Brain microvascular endothelial cell (primary cell): ENCODE data around the gene PCDH18.

Experiments used
- DNase-seq: peaks from one replicate; pipeline ENCODE4 v3.0.0-alpha.2; 2020
- H3K27ac ChIP-seq: fragments of 250-450 bp; sonication (Bioruptor Pico); 2 replicates; pipeline ENCODE4 v1.5.1; 2020; ENCODE audit warnings: mild to moderate bottlenecking, moderate library complexity
- H3K27me3 ChIP-seq: fragments of 250-450 bp; sonication (Bioruptor Pico); replicated peaks from 2 replicates; pipeline ENCODE4 v1.5.1; 2020; ENCODE audit warnings: mild to moderate bottlenecking
- H3K36me3 ChIP-seq: fragments of 250-450 bp; sonication (Bioruptor Pico); replicated peaks from 2 replicates; pipeline ENCODE4 v1.5.1; 2020; ENCODE audit warnings: mild to moderate bottlenecking
- H3K4me3 ChIP-seq: 2 replicates; pipeline ENCODE4 v1.5.1; 2011; ENCODE audit warnings: low read depth, mild to moderate bottlenecking, control low read depth, low read length, moderate library complexity
- CTCF ChIP-seq: IDR thresholded peaks from 2 replicates; pipeline ENCODE4 v1.5.1; 2011; ENCODE audit warnings: low read depth, mild to moderate bottlenecking, moderate library complexity, low read length, control low read depth, inconsistent platforms; ENCODE audit errors: missing control alignments
- in situ Hi-C: cut with HindIII; loops from 2 replicates; pipeline ENCODE4 v1.10.0; 2017; ENCODE audit warnings: low sequenced_read_pairs, low pct_ligation_motif_present

The PCDH18 gene

DNA sequence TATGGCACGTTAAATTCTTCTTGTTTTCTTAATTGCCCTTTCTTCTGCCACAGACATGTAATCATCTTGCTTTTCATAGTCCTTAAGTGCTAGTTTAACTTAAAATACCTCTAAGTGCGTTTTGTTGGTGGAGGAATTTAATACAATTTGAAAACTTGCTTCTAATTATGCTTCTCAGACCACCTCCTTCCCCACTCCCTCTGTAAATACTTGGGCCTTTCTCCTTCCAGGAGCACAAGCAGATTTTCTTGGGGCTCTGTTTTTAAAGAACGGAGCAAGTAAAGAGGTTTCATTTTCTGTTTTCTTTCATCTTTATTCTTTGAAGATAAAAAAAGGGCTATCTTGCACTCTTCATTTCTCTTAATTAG lies 559 bp upstream of the PCDH18 start:
- TF ChIP-seq CTCF = no peak
- Histone ChIP-seq H3K4me3 (peak overlapping the region; percentile 86), H3K27me3 (no peaks in the 10 kb centered on the region), H3K27ac (peak overlapping the region; percentile 75), H3K36me3 (no peaks in the 10 kb centered on the region)
- in situ Hi-C loops = no loop called here
- no peak for DNase-seq

DNA sequence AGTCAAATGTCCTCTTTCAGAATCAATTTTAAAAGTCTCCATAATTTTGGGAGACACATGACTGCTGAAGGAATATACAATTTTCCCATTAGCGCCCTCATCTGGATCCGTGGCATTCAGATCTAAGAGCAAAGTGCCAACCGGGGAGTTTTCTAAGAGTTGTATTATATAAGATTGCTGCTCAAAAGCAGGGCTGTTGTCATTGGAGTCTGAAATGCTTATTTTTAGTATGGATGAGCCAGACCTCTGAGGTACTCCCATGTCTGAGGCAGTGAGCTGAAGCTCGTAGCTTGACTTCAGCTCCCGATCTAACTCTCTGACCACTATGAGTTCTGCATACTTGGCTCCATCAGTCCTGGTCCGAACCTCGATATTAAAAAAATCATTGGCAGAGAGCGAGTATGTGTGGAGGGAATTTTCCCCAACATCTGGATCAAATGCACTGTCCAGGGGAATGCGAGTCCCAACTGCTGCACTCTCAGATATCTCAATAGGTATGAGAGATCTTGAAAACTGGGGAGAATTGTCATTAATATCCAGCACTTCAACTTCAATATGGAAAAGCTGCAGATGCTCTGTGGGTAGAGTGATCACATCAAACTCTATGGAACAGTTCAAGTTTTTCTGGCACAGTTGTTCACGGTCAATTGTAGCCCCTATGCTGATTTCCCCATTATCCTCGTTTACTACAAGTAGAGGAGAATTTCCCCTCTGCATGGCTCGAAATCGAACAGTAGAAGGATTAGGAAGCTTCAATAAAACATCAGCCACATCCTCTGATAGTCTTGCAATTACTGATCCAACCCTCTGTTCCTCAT lies 917 bp downstream of the PCDH18 start:
- Histone ChIP-seq H3K4me3 (peak overlapping the region; percentile 86), H3K36me3 (no peaks in the 10 kb centered on the region), H3K27ac (peak overlapping the region; percentile 64), H3K27me3 (no peaks in the 10 kb centered on the region)
- in situ Hi-C loops = no loop called here
- TF ChIP-seq CTCF = peak; percentile 65
- peak; percentile 50 for DNase-seq

- Histone ChIP-seq H3K36me3 (no peaks in the 10 kb centered on the region), H3K27ac (peak overlapping the region; percentile 64), H3K4me3 (peak overlapping the region; percentile 86), H3K27me3 (no peaks in the 10 kb centered on the region)
- in situ Hi-C loops = no loop called here
- peak; percentile 86 for DNase-seq
- TF ChIP-seq CTCF = no peak
Observed at GRCh38 chr4:137530176-137530575, 2.1 kb downstream of the PCDH18 start.

DNA sequence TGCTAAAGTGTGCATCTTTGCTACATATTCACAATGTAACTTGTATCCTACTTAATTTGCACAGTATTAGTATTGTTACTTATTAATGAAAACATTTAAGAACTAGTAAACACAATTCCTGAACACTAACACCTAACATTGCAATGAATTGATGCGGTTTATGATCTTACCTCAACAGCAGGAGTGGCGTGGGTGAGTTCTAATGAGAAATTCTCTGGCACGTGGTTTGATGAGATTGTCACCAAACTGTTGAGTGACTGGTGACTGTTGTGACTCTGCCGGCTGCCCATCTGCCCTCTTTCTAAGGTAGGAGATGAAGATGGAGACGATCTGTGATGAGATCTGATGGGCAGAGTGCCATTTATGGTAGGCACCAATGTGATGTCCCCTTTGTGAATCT lies 2.9 kb downstream of the PCDH18 start:
- in situ Hi-C loops = no loop called here
- Histone ChIP-seq H3K4me3 (peak overlapping the region; percentile 86), H3K27ac (peak overlapping the region; percentile 47), H3K36me3 (no peaks in the 10 kb centered on the region), H3K27me3 (no peaks in the 10 kb centered on the region)
- TF ChIP-seq CTCF = no peak
- DNase-seq = no peak

- Histone ChIP-seq H3K27ac (no peak overlapping the region), H3K27me3 (no peaks in the 10 kb centered on the region), H3K4me3 (peak overlapping the region; percentile 86), H3K36me3 (no peaks in the 10 kb centered on the region)
- in situ Hi-C loops = no loop called here
- no peak for DNase-seq
- TF ChIP-seq CTCF = no peak
Observed at GRCh38 chr4:137528673-137529072, 3.6 kb downstream of the PCDH18 start.

- no peak for DNase-seq
- Histone ChIP-seq H3K36me3 (no peaks in the 10 kb centered on the region), H3K27ac (no peak overlapping the region), H3K27me3 (no peaks in the 10 kb centered on the region), H3K4me3 (no peak overlapping the region)
- in situ Hi-C loops = no loop called here
- no peak for TF ChIP-seq CTCF
Observed at GRCh38 chr4:137526681-137527080, 5.6 kb downstream of the PCDH18 start.
